Neural crest cell (in vitro differentiated cells): ENCODE data around the gene CCDC88B. TPM values are rescaled to one million over a fixed set of nuclear protein-coding genes. Genes with fewer than 3 reads are reported as not detected.
A peak's percentile ranks its signal among the peaks of the same experiment; 100 is the strongest.

ENCODE experiments used
- DNase-seq: peaks from one replicate; pipeline ENCODE4 v3.0.0; 2021; ENCODE audit warnings: low read depth, mixed read lengths, low spot score
- H3K27ac Mint-ChIP-seq: one replicate; pipeline ENCODE4 v1.8.0; 2021; ENCODE audit warnings: mild to moderate bottlenecking, mixed read lengths; ENCODE audit not compliant: unreplicated experiment
- H3K27me3 Mint-ChIP-seq: 2 replicates; pipeline ENCODE4 v1.8.0; 2021; ENCODE audit warnings: low read depth, mild to moderate bottlenecking, mixed read lengths
- H3K36me3 Mint-ChIP-seq: 2 replicates; pipeline ENCODE4 v1.8.0; 2021; ENCODE audit warnings: low read depth, mild to moderate bottlenecking, mixed read lengths
- H3K4me1 Mint-ChIP-seq: 2 replicates; pipeline ENCODE4 v1.8.0; 2021; ENCODE audit warnings: mixed read lengths
- H3K4me3 Mint-ChIP-seq: one replicate; pipeline ENCODE4 v1.8.0; 2021; ENCODE audit warnings: mild to moderate bottlenecking, mixed read lengths
- H3K9me3 Mint-ChIP-seq: 2 replicates; pipeline ENCODE4 v1.8.0; 2021; ENCODE audit warnings: mixed read lengths
- total RNA-seq: library from RNA; stranded (reverse); gene quantifications from 2 replicates; pipeline ENCODE4 v1.2.1, GENCODE V29; 2021
- TF ChIP-seq, protein P1 (sequence below): fragments of 200-600 bp; sonication (generic); conservative IDR thresholded peaks from 2 replicates; pipeline ENCODE4 v1.5.0; 2021; ENCODE audit warnings: antibody characterized with exemption, mild to moderate bottlenecking

CCDC88B gene
- total RNA-seq, 1 donor from 2014 or later, result 1.1 TPM

DNA sequence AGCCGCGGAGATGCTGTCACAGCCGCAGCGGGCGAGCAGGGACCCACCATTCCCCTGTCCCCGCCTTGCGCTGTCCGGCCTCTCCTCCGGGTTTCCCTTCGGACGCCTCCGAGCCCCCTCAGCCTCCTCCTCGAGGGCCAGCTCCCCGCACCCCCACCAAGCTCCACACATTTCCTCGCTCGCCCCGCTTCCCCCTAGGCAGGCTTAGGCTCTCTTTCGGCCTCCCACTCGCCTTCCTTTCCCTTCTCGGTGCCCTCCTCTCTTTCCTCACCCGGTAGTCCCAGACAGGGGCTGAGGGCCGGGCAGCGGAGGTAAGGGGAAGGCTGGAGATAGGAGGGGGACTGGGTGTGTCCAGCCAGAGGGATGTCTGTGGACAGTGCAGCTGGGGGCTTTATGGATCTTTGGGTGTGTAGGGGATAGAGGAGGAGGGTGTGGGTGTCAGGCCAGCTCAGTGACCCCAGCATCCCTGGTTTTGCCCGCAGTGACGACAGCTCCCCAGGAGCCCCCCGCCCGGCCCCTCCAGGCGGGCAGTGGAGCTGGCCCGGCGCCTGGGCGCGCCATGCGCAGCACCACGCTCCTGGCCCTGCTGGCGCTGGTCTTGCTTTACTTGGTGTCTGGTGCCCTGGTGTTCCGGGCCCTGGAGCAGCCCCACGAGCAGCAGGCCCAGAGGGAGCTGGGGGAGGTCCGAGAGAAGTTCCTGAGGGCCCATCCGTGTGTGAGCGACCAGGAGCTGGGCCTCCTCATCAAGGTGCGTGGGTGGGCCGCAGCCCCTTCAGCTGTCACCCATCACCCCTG lies 47.3 kb upstream of the CCDC88B start:
- Mint-ChIP-seq H3K27ac (no peak overlapping the region), H3K27me3 (peaks cover 81% of the 10 kb centered on the region), H3K36me3 (no peaks in the 10 kb centered on the region), H3K4me1 (peaks cover 19% of the 10 kb centered on the region), H3K9me3 (no peaks in the 10 kb centered on the region), H3K4me3 (no peak overlapping the region)
- no peak for DNase-seq
- TF ChIP-seq, protein P1, sequence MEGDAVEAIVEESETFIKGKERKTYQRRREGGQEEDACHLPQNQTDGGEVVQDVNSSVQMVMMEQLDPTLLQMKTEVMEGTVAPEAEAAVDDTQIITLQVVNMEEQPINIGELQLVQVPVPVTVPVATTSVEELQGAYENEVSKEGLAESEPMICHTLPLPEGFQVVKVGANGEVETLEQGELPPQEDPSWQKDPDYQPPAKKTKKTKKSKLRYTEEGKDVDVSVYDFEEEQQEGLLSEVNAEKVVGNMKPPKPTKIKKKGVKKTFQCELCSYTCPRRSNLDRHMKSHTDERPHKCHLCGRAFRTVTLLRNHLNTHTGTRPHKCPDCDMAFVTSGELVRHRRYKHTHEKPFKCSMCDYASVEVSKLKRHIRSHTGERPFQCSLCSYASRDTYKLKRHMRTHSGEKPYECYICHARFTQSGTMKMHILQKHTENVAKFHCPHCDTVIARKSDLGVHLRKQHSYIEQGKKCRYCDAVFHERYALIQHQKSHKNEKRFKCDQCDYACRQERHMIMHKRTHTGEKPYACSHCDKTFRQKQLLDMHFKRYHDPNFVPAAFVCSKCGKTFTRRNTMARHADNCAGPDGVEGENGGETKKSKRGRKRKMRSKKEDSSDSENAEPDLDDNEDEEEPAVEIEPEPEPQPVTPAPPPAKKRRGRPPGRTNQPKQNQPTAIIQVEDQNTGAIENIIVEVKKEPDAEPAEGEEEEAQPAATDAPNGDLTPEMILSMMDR, result no peak

DNA sequence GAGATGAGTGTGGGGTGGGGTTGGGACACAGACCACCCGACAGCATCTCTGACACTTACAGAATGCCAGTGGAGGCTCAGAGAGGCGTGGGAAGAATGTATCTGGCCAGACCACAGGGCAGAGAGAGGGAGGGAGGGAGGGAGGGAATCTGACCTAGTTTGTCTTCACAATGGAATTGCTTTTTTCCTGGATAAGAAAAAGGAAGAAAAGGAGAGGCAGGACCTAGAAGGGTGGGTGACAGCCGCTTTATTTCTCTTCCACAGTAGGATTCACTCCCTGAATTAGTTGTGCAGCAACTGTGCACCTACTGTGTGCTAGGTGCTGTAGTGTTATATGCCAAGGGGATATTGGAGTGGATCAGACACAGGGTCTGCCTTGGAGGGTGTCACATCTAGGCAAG lies 45.2 kb upstream of the CCDC88B start:
- peaks cover 21% of the 10 kb centered on the region for H3K4me1 Mint-ChIP-seq
- H3K27ac Mint-ChIP-seq, result no peak overlapping the region
- no peaks in the 10 kb centered on the region for H3K36me3 Mint-ChIP-seq
- H3K27me3 Mint-ChIP-seq, result peaks cover 92% of the 10 kb centered on the region
- DNase-seq, result no peak
- H3K4me3 Mint-ChIP-seq, result no peak overlapping the region
- H3K9me3 Mint-ChIP-seq, result no peaks in the 10 kb centered on the region
- TF ChIP-seq, protein P1, result no peak

DNA sequence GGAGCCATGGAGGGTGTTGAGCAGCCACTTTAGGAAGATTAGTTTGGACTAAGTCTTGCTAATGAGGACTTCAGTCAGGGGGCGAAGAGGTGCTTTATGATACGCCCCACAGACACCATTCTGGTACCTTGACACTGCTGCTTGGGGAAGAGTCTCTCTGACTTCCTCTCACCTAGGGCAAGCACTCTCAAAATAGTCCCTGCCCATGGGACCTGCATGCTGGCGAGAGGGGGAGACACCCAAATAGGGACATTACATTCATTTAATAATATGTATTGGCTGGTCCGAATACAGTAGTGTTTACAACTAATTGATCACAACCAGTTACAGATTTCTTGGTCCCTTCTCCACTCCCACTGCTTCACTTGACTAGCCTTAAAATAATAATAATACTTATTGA lies 44.2 kb upstream of the CCDC88B start:
- H3K27me3 Mint-ChIP-seq, result peaks cover 92% of the 10 kb centered on the region
- H3K27ac Mint-ChIP-seq, result no peak overlapping the region
- H3K9me3 Mint-ChIP-seq, result no peaks in the 10 kb centered on the region
- no peak for DNase-seq
- no peaks in the 10 kb centered on the region for H3K36me3 Mint-ChIP-seq
- TF ChIP-seq, protein P1, result no peak
- H3K4me1 Mint-ChIP-seq, result peaks cover 20% of the 10 kb centered on the region
- no peak overlapping the region for H3K4me3 Mint-ChIP-seq

DNA sequence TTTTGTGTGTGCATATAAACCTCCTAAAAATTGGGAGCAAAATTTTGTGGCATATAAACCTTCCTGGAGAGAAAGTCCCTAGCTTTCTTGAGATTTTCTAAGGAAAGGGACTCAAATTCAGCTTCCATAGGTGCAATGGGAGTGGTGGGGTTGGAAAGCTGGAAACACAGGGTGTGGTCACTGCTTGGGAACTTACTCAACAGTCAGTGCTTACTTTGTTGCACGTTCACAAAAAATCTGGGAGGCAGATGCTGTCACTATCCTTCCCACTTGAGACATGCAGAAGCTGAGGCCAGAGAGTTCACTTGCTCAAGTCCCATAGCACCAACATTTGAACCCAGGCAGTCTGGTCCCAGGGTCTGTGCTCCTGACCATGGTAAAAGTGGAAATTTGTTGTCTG lies 43.8 kb upstream of the CCDC88B start:
- Mint-ChIP-seq H3K36me3 (no peaks in the 10 kb centered on the region), H3K4me3 (no peak overlapping the region), H3K4me1 (peaks cover 21% of the 10 kb centered on the region), H3K9me3 (no peaks in the 10 kb centered on the region), H3K27me3 (peaks cover 92% of the 10 kb centered on the region), H3K27ac (no peak overlapping the region)
- TF ChIP-seq, protein P1, result no peak
- DNase-seq, result no peak

DNA sequence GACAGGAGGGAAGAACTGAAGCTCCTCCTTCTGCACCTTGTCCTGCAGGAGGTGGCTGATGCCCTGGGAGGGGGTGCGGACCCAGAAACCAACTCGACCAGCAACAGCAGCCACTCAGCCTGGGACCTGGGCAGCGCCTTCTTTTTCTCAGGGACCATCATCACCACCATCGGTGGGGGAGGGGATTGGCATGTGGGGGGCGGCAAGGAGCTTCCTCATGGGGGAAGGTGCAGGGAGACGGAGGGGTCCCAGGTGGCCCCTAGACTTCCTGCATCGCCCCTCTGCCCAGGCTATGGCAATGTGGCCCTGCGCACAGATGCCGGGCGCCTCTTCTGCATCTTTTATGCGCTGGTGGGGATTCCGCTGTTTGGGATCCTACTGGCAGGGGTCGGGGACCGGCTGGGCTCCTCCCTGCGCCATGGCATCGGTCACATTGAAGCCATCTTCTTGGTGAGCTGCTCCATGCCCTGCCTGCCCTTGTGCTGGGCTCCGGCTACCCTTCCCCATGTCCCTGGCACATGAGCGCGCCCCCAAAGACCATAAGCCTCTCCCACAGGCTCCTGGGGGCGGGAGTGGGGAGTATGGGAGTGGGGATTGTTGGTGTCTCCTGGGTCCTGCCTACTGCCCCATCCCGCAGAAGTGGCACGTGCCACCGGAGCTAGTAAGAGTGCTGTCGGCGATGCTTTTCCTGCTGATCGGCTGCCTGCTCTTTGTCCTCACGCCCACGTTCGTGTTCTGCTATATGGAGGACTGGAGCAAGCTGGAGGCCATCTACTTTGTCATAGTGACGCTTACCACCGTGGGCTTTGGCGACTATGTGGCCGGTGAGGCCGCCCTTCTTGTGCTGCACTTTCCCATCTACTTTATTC lies 42.9 kb upstream of the CCDC88B start:
- H3K4me1 Mint-ChIP-seq, result peaks cover 21% of the 10 kb centered on the region
- H3K9me3 Mint-ChIP-seq, result no peaks in the 10 kb centered on the region
- peak overlapping the region; percentile 56 for H3K4me3 Mint-ChIP-seq
- H3K27me3 Mint-ChIP-seq, result peaks cover 99% of the 10 kb centered on the region
- no peak for DNase-seq
- TF ChIP-seq, protein P1, result no peak
- H3K27ac Mint-ChIP-seq, result no peak overlapping the region
- H3K36me3 Mint-ChIP-seq, result no peaks in the 10 kb centered on the region
